HG03457 (cell line): ENCODE data around the gene HYI.
"Not testable (repeated sequence)": the region's sequence is repeated elsewhere in the genome, so short reads cannot be mapped to it uniquely, and the experiment has no call there.

Experiments used
- ATAC-seq: cut with Tn5 transposase; IDR thresholded peaks from one replicate; pipeline ENCODE4 v1.9.1; 2021; ENCODE audit warnings: moderate number of reproducible peaks; ENCODE audit not compliant: unreplicated experiment

The HYI gene

GRCh38 chr1:43432171-43432860 lies 21.4 kb downstream of the HYI start:
- no peak for ATAC-seq

- no peak for ATAC-seq
Measured at GRCh38 chr1:43431676-43432075, 22.1 kb downstream of the HYI start.

GRCh38 chr1:43430831-43431230 lies 22.9 kb downstream of the HYI start:
- ATAC-seq = no peak

DNA sequence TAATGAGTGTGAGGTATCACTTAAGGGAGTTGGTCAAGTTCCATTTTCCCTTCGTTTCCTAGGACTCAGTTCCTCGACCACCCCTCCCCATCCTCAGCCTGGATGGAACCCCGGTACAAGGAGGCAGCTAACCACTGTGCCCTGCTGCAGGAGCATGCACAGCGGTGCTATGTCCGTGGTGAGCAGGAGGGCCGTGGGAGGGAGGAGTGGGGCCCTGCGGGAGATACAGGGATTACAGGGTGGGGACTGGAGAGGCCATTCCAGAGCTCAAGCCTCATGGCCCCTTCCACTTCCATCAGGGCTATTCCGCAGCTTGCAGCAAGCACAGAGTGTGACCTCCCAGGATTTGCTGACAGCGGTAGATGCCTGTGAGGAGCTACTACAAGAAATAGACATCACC lies 25.8 kb downstream of the HYI start:
- no peak for ATAC-seq

- ATAC-seq = no peak
Measured at GRCh38 chr1:43427524-43427923, 26.2 kb downstream of the HYI start.

- no peak for ATAC-seq
Measured at GRCh38 chr1:43426221-43426620, 27.5 kb downstream of the HYI start.

- no peak for ATAC-seq
Measured at GRCh38 chr1:43425045-43425444, 28.7 kb downstream of the HYI start.

DNA sequence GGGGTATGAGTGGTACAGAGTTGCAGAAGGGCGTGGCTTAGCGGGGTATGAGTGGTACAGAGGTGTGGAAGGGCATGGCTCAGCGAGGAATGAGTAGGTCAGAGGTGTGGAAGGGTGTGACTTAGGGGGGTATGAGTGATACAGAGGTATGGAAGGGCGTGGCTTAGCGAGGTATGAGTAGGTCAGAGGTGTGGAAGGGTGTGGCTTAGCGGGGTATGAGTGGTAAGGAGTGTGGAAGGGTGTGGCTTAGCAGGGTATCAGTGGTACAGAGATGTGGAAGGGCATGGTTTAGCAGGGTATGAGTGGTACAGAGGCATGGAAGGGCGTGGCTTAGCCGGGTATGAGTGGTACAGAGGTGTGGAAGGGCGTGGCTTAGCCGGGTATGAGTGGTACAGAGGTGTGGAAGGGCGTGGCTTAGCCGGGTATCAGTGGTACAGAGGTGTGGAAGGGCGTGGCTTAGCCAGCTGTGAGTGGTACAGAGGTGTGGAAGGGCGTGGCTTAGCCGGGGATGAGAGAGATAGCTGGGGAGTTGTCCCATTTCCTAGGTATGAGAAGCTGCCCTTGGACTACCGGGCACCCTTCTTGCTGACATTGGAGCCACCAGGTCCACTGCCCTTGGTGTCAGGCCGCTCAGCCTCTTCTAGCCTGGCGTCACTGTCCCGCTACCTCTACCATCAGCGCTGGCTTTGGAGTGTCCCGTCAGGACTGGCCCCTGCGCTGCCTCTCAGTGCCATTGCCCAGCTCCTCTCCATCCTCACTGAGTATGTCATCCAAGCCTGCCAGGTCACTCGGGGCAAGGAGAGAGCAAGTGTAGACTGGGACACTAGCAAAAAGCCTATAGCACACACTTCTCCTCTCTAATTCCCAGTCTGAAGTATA lies 29.8 kb downstream of the HYI start:
- ATAC-seq = no peak

GRCh38 chr1:43422995-43423671 lies 30.6 kb downstream of the HYI start:
- ATAC-seq = no peak

DNA sequence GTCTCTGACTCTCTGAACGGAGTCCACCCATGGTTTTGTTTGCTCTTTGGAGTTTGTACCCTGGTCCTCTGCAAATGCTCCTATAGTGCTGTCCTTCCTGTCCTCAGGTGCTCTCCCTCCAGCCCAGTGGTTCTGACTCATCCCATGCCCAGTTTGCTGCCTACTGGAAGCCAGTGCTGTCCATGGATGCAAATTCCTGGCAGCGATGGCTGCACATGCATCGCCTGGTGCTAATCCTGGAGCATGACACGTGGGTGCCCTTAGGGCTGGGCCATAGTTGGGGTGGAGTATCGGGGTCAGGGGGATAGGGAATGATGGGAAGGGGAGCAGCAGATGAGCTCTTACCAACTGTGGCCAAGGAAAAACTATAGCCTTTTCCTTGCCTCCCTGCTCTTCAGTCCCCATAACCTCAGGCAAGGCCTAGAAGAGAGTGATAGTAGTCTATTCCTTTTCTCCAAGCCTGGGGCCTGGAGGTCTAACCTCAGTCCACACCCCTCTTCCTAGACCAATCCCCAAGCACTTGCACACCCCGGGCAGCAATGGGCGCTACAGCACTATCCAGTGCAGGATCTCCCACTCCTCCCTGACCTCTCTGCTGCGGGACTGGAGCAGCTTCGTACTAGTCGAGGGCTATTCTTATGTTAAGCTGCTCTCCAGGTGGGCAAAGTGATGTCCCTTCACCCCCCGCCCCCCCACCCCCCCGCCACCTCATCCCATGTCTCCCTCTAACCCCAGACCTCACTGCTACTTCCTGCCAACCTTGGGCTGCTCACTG lies 31.6 kb downstream of the HYI start:
- ATAC-seq = no peak

DNA sequence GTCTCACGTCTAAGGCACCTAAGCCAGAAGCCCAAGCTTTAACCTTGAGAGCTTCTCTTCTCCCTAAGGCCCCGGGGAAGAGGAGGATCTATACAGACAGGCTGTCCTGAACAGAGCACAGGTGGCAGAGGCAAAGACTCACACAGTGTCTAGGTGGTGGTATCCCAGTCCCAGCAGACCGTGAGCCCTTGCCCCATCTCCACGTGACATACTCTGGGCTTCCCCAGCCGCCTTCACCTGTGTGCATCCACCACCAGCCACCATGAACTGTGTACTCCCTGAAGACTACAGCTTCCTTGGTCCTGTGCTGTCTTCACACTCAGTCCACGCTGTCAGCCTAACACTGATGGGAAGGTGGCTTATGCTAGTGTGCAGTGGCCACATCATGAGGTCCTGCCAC lies 32.3 kb downstream of the HYI start:
- no peak for ATAC-seq

DNA sequence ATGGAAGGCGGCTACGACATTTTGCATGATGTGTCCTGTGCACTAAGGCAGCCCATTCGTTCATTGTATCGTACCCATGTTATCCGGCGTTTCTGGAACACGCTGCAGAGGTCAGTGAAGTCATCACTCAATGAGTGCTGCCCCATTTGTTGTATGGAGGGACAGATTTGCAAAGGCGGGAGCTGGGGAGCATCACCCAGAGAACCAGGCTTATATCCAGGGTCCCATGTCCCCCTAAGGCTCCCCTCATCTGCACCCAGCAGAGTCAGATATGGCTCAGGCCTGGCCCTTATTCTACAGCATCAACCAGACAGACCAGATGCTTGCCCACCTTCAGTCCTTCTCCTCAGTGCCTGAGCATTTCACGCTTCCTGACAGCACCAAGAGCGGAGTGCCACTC lies 32.9 kb downstream of the HYI start:
- no peak for ATAC-seq

- ATAC-seq = no peak
Measured at GRCh38 chr1:43419627-43420425, 33.9 kb downstream of the HYI start.

- no peak for ATAC-seq
Measured at GRCh38 chr1:43418858-43419257, 34.9 kb downstream of the HYI start.

GRCh38 chr1:43415901-43416300 lies 37.8 kb downstream of the HYI start:
- no peak for ATAC-seq

DNA sequence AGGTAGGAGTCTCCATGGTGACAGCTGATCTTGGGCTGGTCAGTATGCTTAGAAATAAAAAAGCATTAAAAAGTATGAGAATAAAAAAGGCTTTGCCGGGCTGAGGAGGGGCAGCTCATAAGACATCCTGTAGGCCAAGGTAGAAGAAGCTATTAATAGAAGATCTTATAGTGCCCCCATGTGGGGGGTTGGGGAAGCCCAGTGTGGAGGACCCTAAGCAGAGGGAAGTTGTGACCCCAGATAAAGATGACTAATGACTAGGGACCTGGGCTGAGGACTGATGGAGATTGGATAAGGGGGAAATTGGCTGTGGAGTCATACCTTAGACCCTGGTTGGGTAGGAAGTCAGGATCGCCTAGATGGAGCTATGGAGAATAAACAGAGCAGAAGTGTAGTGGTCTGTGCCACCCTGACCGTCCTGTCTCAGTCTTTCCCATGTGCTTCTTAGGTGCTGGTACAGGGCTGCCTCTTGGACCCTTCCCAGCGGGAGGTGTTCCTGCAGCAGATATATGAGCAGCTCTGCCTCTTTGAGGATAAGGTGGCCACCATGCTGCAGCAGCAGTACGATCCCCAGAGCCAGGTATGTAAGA lies 39.0 kb downstream of the HYI start:
- ATAC-seq = no peak

DNA sequence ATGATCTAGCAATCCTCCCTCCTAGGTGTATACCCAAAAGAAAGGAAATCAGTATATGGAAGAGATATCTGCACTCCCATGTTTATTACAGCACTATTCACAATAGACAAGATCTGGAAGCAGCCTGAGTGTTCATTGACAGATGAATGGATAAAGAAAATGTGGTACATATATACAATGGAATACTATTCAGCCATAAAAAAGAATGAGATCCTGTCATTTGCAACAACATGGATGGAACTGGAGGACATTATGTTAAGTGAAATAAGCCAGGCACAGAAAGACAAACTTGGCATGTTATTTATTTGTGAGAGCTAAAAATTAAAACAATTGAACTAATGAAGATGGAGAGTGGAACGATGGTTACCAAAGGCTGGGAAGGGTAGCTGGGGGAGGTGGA lies 40.3 kb downstream of the HYI start:
- not testable (repeated sequence) for ATAC-seq

- ATAC-seq = no peak
Measured at GRCh38 chr1:43410571-43410970, 43.2 kb downstream of the HYI start.

- ATAC-seq = no peak
Measured at GRCh38 chr1:43405876-43406234, 47.9 kb downstream of the HYI start.
